ENCODE measurements around the gene FAM199X. TPM values are rescaled to one million over a fixed set of nuclear protein-coding genes. Genes with fewer than 3 reads are reported as not detected.

FAM199X gene
- total RNA-seq, 1 experiment from 2014 or later: 12.1 TPM

GRCh38 chrX:104137496-104137895 is 28.8 kb upstream of the FAM199X start:
- Histone ChIP-seq H3K79me2 (ENCODE audit: insufficient read depth, low read length) (no peaks in the 10 kb centered on the region), H4K8ac (replicated peaks; ENCODE audit: insufficient read length, low read depth, low read length) (no peak overlapping the region), H2BK120ac (ENCODE audit: low read depth, low read length, poor library complexity, severe bottlenecking) (no peak overlapping the region), H3K23ac (ENCODE audit: insufficient read length, low read depth, low read length) (no peak overlapping the region), H3K27ac (ENCODE audit: insufficient read length, low read depth, low read length) (no peak overlapping the region), H3K4me1 (ENCODE audit: insufficient read depth, low read length) (no peaks in the 10 kb centered on the region), H3K79me1 (ENCODE audit: insufficient read depth, low read depth, low read length, poor library complexity, severe bottlenecking) (no peaks in the 10 kb centered on the region), H3T11ph (ENCODE audit: low read length) (no peak overlapping the region), H2BK5ac (ENCODE audit: insufficient read length, low read length) (no peak overlapping the region), H4K20me1 (ENCODE audit: control insufficient read depth, insufficient read depth, insufficient read length) (no peaks in the 10 kb centered on the region), H3K9me3 (ENCODE audit: control insufficient read depth, low read depth, low read length) (peaks cover 2% of the 10 kb centered on the region), H2BK20ac (ENCODE audit: low read depth, low read length, poor library complexity, severe bottlenecking) (no peak overlapping the region), H2AFZ (ENCODE audit: low read length) (no peak overlapping the region), H3K23me2 (ENCODE audit: insufficient read length, low read depth, low read length, poor library complexity, severe bottlenecking) (no peaks in the 10 kb centered on the region), H2BK15ac (ENCODE audit: low read depth, low read length) (no peak overlapping the region), H3K4ac (ENCODE audit: low read depth, low read length) (no peak overlapping the region), H4K5ac (ENCODE audit: insufficient read length, low read depth, low read length) (no peak overlapping the region), H2BK12ac (ENCODE audit: insufficient read length, low read depth, low read length) (no peak overlapping the region), H3K18ac (ENCODE audit: insufficient read length, low read depth, low read length) (no peak overlapping the region), H3K27me3 (ENCODE audit: insufficient read depth, low read length) (no peaks in the 10 kb centered on the region), H2AK5ac (ENCODE audit: insufficient read length, low read length) (no peak overlapping the region), H3K14ac (ENCODE audit: insufficient read depth, low read length) (no peak overlapping the region), H3K4me2 (ENCODE audit: insufficient read depth, insufficient read length, low read length) (no peak overlapping the region), H3K56ac (ENCODE audit: insufficient read length, low read depth, low read length) (no peak overlapping the region), H3K9ac (ENCODE audit: extremely low read depth, insufficient read length, low read length) (no peak overlapping the region), H4K91ac (ENCODE audit: insufficient read length, low read depth, low read length) (no peak overlapping the region)
- peaks cover 1% of the 10 kb centered on the region for H3K27me3 Mint-ChIP-seq (ENCODE audit: low read depth)
- peaks cover 0 to 68% of the 10 kb centered on the region in 2 experiments; a peak in 3 of 5 replicates for H3K9me3 Mint-ChIP-seq
- no CpG with 5 or more reads among the region's 3 CpGs for WGBS (ENCODE audit: extremely low coverage, insufficient read length, low lambda C conversion rate)
- H3K4me3 Mint-ChIP-seq: no peak overlapping the region
- no peak overlapping the region for H3K27ac Mint-ChIP-seq
- H3K36me3 Mint-ChIP-seq (ENCODE audit: insufficient read depth in 1 of 3, low read depth in 3 of 3): no peaks in the 10 kb centered on the region
- no peak for DNase-seq
- no peaks in the 10 kb centered on the region for H3K4me1 Mint-ChIP-seq
- no peak for TF ChIP-seq CTCF (conservative IDR thresholded peaks at IDR 0.05)

Data from H9 (cell line).